Measurements from ENCODE around the gene SYT8.

GRCh38 chr11:1842149-1843097 lies 7.6 kb downstream of the SYT8 start:
- no peak for TF ChIP-seq CTCF (IDR thresholded peaks at IDR 0.05)
- no peak for TF ChIP-seq EZH2 (IDR thresholded peaks at IDR 0.05)

All from neural progenitor cell (in vitro differentiated cells).